Chondrocyte (in vitro differentiated cells): ENCODE measurements around the gene JMJD8. TPM values are rescaled to one million over a fixed set of nuclear protein-coding genes. Genes with fewer than 3 reads are reported as not detected.

Experiments used
- DNase-seq: peaks from one replicate; pipeline ENCODE4 v3.0.0; 2021; ENCODE audit warnings: mixed read lengths, low spot score
- H3K27ac Mint-ChIP-seq: one replicate; pipeline ENCODE4 v1.8.0; 2021; ENCODE audit warnings: mild to moderate bottlenecking, moderate library complexity, mixed read lengths; ENCODE audit not compliant: unreplicated experiment
- H3K27me3 Mint-ChIP-seq: 2 replicates; pipeline ENCODE4 v1.8.0; 2021; ENCODE audit warnings: low read depth, mixed read lengths
- H3K36me3 Mint-ChIP-seq: 2 replicates; pipeline ENCODE4 v1.8.0; 2021; ENCODE audit warnings: low read depth, mixed read lengths
- H3K4me1 Mint-ChIP-seq: 2 replicates; pipeline ENCODE4 v1.8.0; 2021; ENCODE audit warnings: low read depth, mild to moderate bottlenecking, mixed read lengths
- H3K4me3 Mint-ChIP-seq: one replicate; pipeline ENCODE4 v1.8.0; 2021; ENCODE audit warnings: mild to moderate bottlenecking, moderate library complexity, mixed read lengths; ENCODE audit not compliant: unreplicated experiment
- H3K9me3 Mint-ChIP-seq: 2 replicates; pipeline ENCODE4 v1.8.0; 2021; ENCODE audit warnings: low read depth, mixed read lengths
- CTCF ChIP-seq: fragments of 200-600 bp; sonication (generic); IDR thresholded peaks from 2 replicates; pipeline ENCODE4 v1.5.0; 2021; ENCODE audit warnings: antibody characterized with exemption, mild to moderate bottlenecking, moderate library complexity
- total RNA-seq: library from RNA; stranded (reverse); gene quantifications from 3 replicates; pipeline ENCODE4 v1.2.1, GENCODE V29; 2021

JMJD8 gene
- total RNA-seq, 1 donor from 2014 or later = 39.2 TPM

GRCh38 chr16:657487-657886, 26.6 kb downstream of the JMJD8 start:
- no peak for TF ChIP-seq CTCF
- Mint-ChIP-seq H3K27me3 (no peaks in the 10 kb centered on the region), H3K27ac (no peak overlapping the region), H3K4me3 (no peak overlapping the region), H3K36me3 (no peaks in the 10 kb centered on the region), H3K4me1 (peaks cover 4% of the 10 kb centered on the region), H3K9me3 (no peaks in the 10 kb centered on the region)
- DNase-seq = no peak

- no peak overlapping the region for H3K4me3 Mint-ChIP-seq
- no peaks in the 10 kb centered on the region for H3K9me3 Mint-ChIP-seq
- TF ChIP-seq CTCF = no peak
- DNase-seq = no peak
- no peaks in the 10 kb centered on the region for H3K36me3 Mint-ChIP-seq
- no peaks in the 10 kb centered on the region for H3K27me3 Mint-ChIP-seq
- no peak overlapping the region for H3K27ac Mint-ChIP-seq
- peaks cover 4% of the 10 kb centered on the region for H3K4me1 Mint-ChIP-seq
Observed at GRCh38 chr16:654034-654433, 30.1 kb downstream of the JMJD8 start.

- no peak for DNase-seq
- H3K27ac Mint-ChIP-seq = no peak overlapping the region
- no peaks in the 10 kb centered on the region for H3K27me3 Mint-ChIP-seq
- no peak overlapping the region for H3K4me3 Mint-ChIP-seq
- no peak for TF ChIP-seq CTCF
- no peaks in the 10 kb centered on the region for H3K36me3 Mint-ChIP-seq
- no peaks in the 10 kb centered on the region for H3K9me3 Mint-ChIP-seq
- peaks cover 12% of the 10 kb centered on the region for H3K4me1 Mint-ChIP-seq
Observed at GRCh38 chr16:652454-653305, 31.5 kb downstream of the JMJD8 start.

- Mint-ChIP-seq H3K27ac (no peak overlapping the region), H3K4me3 (no peak overlapping the region), H3K36me3 (no peaks in the 10 kb centered on the region), H3K27me3 (no peaks in the 10 kb centered on the region), H3K4me1 (peaks cover 12% of the 10 kb centered on the region), H3K9me3 (no peaks in the 10 kb centered on the region)
- TF ChIP-seq CTCF = no peak
- no peak for DNase-seq
Observed at GRCh38 chr16:651844-652243, 32.3 kb downstream of the JMJD8 start.

GRCh38 chr16:649631-650030, 34.5 kb downstream of the JMJD8 start:
- Mint-ChIP-seq H3K36me3 (no peaks in the 10 kb centered on the region), H3K4me1 (peaks cover 12% of the 10 kb centered on the region), H3K4me3 (peak overlapping the region; percentile 60), H3K27ac (no peak overlapping the region), H3K27me3 (no peaks in the 10 kb centered on the region), H3K9me3 (no peaks in the 10 kb centered on the region)
- no peak for TF ChIP-seq CTCF
- no peak for DNase-seq
